Stimulated activated CD4-positive, alpha-beta T cell treated with anti-CD3 and anti-CD28 coated beads, Interleukin-1b, Interleukin-23, amount 100 ng/mL, for 1 hour (primary cell): ENCODE data around the gene ULK4.

Experiments used
- DNase-seq, 2 donors: peaks; one replicate each; pipeline ENCODE4 v3.0.0-alpha.2; 2020; ENCODE audit warnings: low read depth in 2 of 2

Gene ULK4

GRCh38 chr3:41362638-41363559 is 599.0 kb downstream of the ULK4 start:
- no peak for DNase-seq

GRCh38 chr3:41357271-41357670 is 604.6 kb downstream of the ULK4 start:
- no peak for DNase-seq

GRCh38 chr3:41356775-41357174 is 605.1 kb downstream of the ULK4 start:
- no peak for DNase-seq

- DNase-seq = no peak
These were observed 609.4 kb downstream of the ULK4 start for GRCh38 chr3:41352510-41352909.

- no peak for DNase-seq
These were observed 611.5 kb downstream of the ULK4 start for GRCh38 chr3:41350441-41350840.

- DNase-seq = no peak
These were observed 613.5 kb downstream of the ULK4 start for GRCh38 chr3:41348401-41348800.

- DNase-seq = no peak
These were observed 615.1 kb downstream of the ULK4 start for GRCh38 chr3:41346698-41347270.

GRCh38 chr3:41345788-41346187 is 616.1 kb downstream of the ULK4 start:
- no peak for DNase-seq

- DNase-seq = no peak
These were observed 622.1 kb downstream of the ULK4 start for GRCh38 chr3:41339758-41340157.

- DNase-seq = no peak
These were observed 623.6 kb downstream of the ULK4 start for GRCh38 chr3:41338276-41338675.

GRCh38 chr3:41334426-41334825 is 627.5 kb downstream of the ULK4 start:
- no peak for DNase-seq

GRCh38 chr3:41331041-41331440 is 630.9 kb downstream of the ULK4 start:
- no peak for DNase-seq

- DNase-seq = no peak
These were observed 631.4 kb downstream of the ULK4 start for GRCh38 chr3:41330465-41330864.

GRCh38 chr3:41329881-41330280 is 632.0 kb downstream of the ULK4 start:
- no peak for DNase-seq

GRCh38 chr3:41328926-41329325 is 633.0 kb downstream of the ULK4 start:
- no peak for DNase-seq

- DNase-seq = no peak
These were observed 634.2 kb downstream of the ULK4 start for GRCh38 chr3:41327718-41328117.

GRCh38 chr3:41324156-41324475 is 637.8 kb downstream of the ULK4 start:
- DNase-seq = no peak

GRCh38 chr3:41323467-41324155 is 638.3 kb downstream of the ULK4 start:
- no peak for DNase-seq

- DNase-seq = no peak
These were observed 640.3 kb downstream of the ULK4 start for GRCh38 chr3:41321642-41321980.

GRCh38 chr3:41320953-41321641 is 640.8 kb downstream of the ULK4 start:
- DNase-seq = no peak

- no peak for DNase-seq
These were observed 643.4 kb downstream of the ULK4 start for GRCh38 chr3:41318520-41318919.

- DNase-seq = no peak
These were observed 644.2 kb downstream of the ULK4 start for GRCh38 chr3:41317718-41318117.
